GM12874 (cell line): Measurements from ENCODE around the gene TPRX1.

Experiments used
- CTCF ChIP-seq: IDR thresholded peaks from 2 replicates; pipeline ENCODE4 v1.5.1; 2011; ENCODE audit warnings: low read depth, mild to moderate bottlenecking, control low read depth, low read length, moderate library complexity; ENCODE audit not compliant: insufficient read depth

Gene TPRX1

DNA sequence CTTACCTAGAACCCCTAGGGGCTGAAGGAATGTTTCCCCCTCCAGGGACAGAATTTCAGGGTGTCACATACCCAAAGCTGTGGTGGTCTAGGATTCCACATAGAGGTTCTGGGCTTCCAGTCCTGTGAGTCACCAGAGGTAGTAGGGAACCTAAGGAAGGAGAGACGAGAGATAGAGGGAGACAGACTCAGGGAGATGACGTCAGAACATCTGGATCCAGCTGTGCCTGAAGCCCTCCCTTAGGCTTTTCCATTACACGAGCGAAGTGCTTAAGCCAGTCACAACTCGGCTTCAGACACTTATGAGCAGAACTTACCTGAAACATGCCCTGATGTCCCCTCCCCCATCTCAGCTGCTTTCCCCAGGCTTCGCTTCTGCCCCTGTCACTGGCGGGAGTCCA lies 37.7 kb downstream of the TPRX1 start:
- no peak for TF ChIP-seq CTCF

DNA sequence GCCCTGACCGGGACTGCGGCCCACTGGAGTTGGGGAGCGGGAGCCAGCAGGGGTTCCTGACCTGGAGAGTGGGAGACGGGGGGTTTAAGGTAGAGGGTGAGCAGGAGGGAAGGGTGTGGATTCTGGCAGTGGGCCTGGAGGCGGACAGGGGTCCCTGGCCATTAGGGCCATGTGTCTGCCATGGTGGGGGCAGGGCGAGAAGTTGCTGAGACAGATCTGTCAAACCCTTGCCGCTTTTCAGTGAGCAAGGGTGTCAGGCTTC lies 38.1 kb downstream of the TPRX1 start:
- no peak for TF ChIP-seq CTCF

DNA sequence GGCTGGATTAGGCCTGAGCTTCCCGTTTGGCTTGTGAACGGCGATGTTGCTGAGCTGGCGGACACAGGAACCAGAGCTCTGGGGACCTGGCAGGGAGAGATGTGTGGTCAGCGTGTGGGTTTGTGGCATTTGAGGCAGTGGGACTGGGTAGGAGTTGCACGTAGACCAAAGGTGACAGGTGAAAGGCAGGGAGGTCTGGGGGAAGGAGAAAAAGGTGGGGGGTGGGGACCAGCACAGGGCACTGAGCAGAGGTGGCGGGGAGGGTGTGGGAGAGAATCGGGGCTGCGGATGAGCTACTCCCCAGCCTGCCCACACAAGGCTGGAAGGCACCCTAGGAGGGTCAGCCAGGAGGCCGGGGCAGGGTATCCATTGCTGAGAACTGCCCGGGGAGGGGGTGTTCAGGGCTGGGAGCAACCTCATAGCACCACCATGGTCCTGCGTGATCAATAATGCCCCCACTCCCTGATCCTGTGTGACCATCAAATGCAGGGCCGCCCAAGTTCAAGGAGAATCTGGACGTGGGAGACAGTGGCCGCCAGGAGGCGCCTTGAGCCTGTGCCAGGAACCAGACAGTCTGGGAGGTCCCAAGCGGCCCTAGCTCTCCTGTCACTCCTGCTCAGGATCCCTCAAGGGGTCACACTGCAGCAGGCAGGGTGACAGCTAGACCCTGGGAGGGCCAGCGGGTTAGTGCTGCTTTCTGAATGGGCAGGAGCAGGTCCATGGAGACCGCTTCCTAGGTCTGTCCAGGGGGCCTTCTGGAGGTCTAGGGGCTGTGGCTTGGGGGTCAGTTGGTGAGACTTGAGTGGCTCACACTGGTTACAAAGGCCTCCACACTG lies 38.6 kb downstream of the TPRX1 start:
- peak; percentile 88 for TF ChIP-seq CTCF

DNA sequence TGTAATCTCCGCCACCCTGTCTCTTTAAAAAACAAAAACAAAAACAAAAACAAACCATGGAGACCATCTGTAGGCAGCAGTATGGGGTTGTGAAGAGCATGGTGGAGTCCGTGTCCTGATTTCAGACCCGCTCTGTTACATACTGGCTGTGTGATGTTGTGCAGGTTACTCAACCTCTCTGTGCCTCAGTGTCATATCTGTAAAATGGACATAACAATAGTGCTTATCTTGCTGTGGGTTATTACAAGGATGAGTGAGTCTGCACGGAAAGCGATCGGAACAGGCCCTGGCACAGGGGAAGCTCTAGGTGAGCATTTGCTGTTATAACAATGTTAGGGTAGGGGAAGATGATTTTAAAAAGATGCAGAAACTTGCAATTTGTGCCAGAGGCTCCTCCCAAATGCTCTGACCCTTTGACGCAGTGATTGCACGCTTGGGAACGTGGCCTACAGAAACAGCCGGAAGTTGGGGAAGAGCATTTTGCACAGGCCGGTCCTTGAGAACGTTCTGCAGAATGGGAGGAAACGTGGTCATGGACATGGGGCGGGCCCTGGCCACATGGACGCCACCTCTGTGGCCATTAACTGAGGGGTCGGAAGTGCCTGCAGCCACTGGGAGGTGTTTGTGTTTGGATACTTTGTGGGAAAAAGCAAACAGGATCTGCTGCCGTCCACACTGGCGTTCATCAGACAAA lies 41.6 kb downstream of the TPRX1 start:
- no peak for TF ChIP-seq CTCF

- TF ChIP-seq CTCF = no peak
These were observed 42.2 kb downstream of the TPRX1 start for GRCh38 chr19:47762151-47762550.

DNA sequence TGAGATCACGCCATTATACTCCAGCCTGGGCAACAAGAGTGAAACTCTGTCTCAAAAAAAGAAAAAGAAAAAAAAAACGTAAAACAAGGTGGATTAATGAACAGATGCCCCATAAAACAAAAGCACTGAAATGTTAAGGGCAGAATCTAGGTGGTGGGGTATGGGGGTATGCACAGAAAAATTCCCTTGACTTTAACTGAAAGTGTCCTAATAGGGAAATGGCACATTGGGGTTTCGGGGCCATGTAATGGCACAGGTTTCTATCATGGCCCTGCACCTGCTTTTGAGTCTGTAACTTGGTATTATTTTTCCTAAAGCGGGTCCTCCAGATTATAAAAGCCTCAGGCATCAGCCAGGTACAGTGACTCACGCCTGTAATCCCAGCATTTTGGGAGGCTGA lies 42.8 kb downstream of the TPRX1 start:
- TF ChIP-seq CTCF = no peak

DNA sequence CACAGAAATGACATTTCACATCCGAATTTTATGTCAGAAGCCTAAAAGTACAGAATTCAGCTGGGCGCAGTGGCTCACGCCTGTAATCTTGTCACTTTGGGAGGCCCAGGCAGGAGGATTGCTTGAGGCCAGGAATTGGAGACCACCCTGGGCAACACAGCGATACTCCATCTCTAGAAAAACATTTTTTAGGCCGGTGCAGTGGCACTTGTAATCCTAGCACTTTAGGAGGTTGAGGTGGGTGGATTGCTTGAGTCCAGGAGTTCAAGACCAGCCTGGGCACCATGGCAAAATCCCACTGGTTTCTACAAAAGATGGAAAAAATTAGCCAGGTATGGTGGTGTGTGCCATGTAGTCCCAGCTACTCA lies 43.7 kb downstream of the TPRX1 start:
- TF ChIP-seq CTCF = no peak
